Testis (tissue), 2 donors: ENCODE measurements around the gene BANK1.

Experiments
- CTCF ChIP-seq, 3 experiments: fragments of 450-650 bp in 2 of 3; fragments of 200-600 bp in 1 of 3; sonication (generic) in 1 of 3; IDR thresholded peaks; one replicate each; pipeline ENCODE4 v1.5.1; 2016 to 2019; ENCODE audit warnings: antibody characterized with exemption in 3 of 3, mild to moderate bottlenecking in 2 of 3, moderate library complexity in 1 of 3
- POLR2A ChIP-seq: fragments of 450-650 bp; IDR thresholded peaks from one replicate; pipeline ENCODE4 v1.6.1; 2017; ENCODE audit warnings: antibody characterized with exemption, mild to moderate bottlenecking, moderate library complexity

- TF ChIP-seq POLR2A (no peak), CTCF (IDR thresholded peaks at IDR 0.05) (no peak)
Observed at GRCh38 chr4:102036016-102036415, 245.5 kb downstream of the BANK1 start.
